Fibroblast of lung (primary cell): ENCODE measurements around the gene ATG101. TPM values are rescaled to one million over a fixed set of nuclear protein-coding genes. Genes with fewer than 3 reads are reported as not detected.

Experiments used
- DNase-seq, 2 donors: peaks; one replicate each; pipeline versions ENCODE4 v3.0.0 to v3.0.0-alpha.2; 2010; ENCODE audit warnings: low read depth in 2 of 2
- H2AFZ ChIP-seq: 2 replicates; pipeline ENCODE4 v1.5.1; 2012; ENCODE audit warnings: low read length, control low read depth, inconsistent platforms
- H3K27ac ChIP-seq: 2 replicates; pipeline ENCODE4 v1.5.1; 2011; ENCODE audit warnings: low read length, control low read depth; ENCODE audit not compliant: insufficient read depth
- H3K27me3 ChIP-seq: 2 replicates; pipeline ENCODE4 v1.5.1; 2011; ENCODE audit warnings: mild to moderate bottlenecking, low read length; ENCODE audit not compliant: control insufficient read depth, insufficient read depth
- H3K36me3 ChIP-seq: 2 replicates; pipeline ENCODE4 v1.5.1; 2011; ENCODE audit warnings: low read length; ENCODE audit not compliant: control insufficient read depth, insufficient read depth
- H3K4me1 ChIP-seq: 2 replicates; pipeline ENCODE4 v1.5.1; 2011; ENCODE audit warnings: low read length; ENCODE audit not compliant: control insufficient read depth, insufficient read depth; ENCODE audit errors: extremely low read depth
- H3K4me2 ChIP-seq: 2 replicates; pipeline ENCODE4 v1.5.1; 2011; ENCODE audit warnings: low read length, control low read depth; ENCODE audit not compliant: insufficient read depth; ENCODE audit errors: extremely low read depth
- H3K4me3 ChIP-seq, 4 experiments: fragments of 200-600 bp in 1 of 4; sonication (generic) in 1 of 4; replicated peaks in 1 of 4; 2 replicates each; pipeline ENCODE4 v1.5.1; 2011 to 2016; ENCODE audit warnings: low read length in 4 of 4, low read depth in 3 of 4, mild to moderate bottlenecking in 3 of 4, control low read depth in 2 of 4, inconsistent platforms in 1 of 4, mixed read lengths in 1 of 4; ENCODE audit not compliant: insufficient read depth in 1 of 4; ENCODE audit errors: control extremely low read depth in 1 of 4
- H3K79me2 ChIP-seq: 2 replicates; pipeline ENCODE4 v1.5.1; 2012; ENCODE audit warnings: mild to moderate bottlenecking, low read length, inconsistent platforms; ENCODE audit not compliant: control insufficient read depth, insufficient read depth
- H3K9ac ChIP-seq: 2 replicates; pipeline ENCODE4 v1.5.1; 2011; ENCODE audit warnings: mild to moderate bottlenecking, low read length, control low read depth; ENCODE audit not compliant: insufficient read depth
- H3K9me3 ChIP-seq: 2 replicates; pipeline ENCODE4 v1.5.1; 2012; ENCODE audit warnings: low read depth, low read length; ENCODE audit not compliant: control insufficient read depth, insufficient read depth
- H4K20me1 ChIP-seq: 2 replicates; pipeline ENCODE4 v1.5.1; 2011; ENCODE audit warnings: low read length; ENCODE audit not compliant: control insufficient read depth, insufficient read depth; ENCODE audit errors: extremely low read depth
- CTCF ChIP-seq, 2 donors: IDR thresholded peaks in 1 of 2; conservative IDR thresholded peaks in 1 of 2; 1 replicate in 1 of 2; 2 replicates in 1 of 2; pipeline ENCODE4 v1.5.1; 2011 to 2012; ENCODE audit warnings: low read length in 2 of 2, control low read depth in 1 of 2, inconsistent platforms in 1 of 2, low read depth in 1 of 2, mild to moderate bottlenecking in 1 of 2
- EZH2 ChIP-seq: IDR thresholded peaks from 2 replicates; pipeline ENCODE4 v1.5.1; 2012; ENCODE audit warnings: low read length, control low read depth, mild to moderate bottlenecking; ENCODE audit errors: missing control alignments
- polyA plus RNA-seq, 2 donors: library from polyadenylated mRNA; depleted of rRNA in 1 of 2; stranded (reverse) in 1 of 2; unstranded in 1 of 2; fragments of >200 nt; gene quantifications; 2 replicates each; pipeline ENCODE4 v1.2.1, GENCODE V29; 2011 to 2012; ENCODE audit warnings: missing spikeins in 1 of 2
- total RNA-seq: library from RNA; depleted of rRNA; stranded (reverse); fragments of >200 nt; gene quantifications from 2 replicates; pipeline ENCODE4 v1.2.1, GENCODE V29; 2014

ATG101 gene
- total and polyA plus RNA-seq, 2 donors (not counting 1 experiment from before 2014, with no cell fraction given) = 82.9 to 90.3 TPM

DNA sequence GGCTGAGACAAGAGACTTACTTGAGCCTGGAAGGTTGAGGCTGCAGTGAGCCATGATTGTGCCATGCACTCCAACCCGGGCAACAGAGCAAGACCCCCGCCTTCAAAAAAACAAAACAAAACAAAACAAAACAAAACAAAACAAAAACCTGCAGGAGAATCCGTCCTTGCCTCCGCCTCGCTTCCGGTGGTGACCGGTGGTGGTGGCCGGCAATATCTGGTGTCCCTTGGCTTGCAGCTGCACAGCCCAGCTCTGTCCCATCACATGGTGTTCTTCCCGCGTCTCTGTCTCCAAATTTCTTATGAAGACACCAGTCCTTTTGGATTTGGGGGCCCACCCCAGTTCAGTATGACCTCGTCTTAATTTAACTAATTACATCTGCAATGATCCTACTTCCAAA is 19.7 kb downstream of the ATG101 start:
- no peak overlapping the region for H3K4me3 ChIP-seq
- no peak overlapping the region for H2AFZ ChIP-seq
- no peak overlapping the region for H3K4me2 ChIP-seq
- peaks cover 11% of the 10 kb centered on the region for H3K27me3 ChIP-seq
- no peaks in the 10 kb centered on the region for H3K36me3 ChIP-seq
- TF ChIP-seq EZH2 = no peak
- TF ChIP-seq CTCF (conservative IDR thresholded peaks at IDR 0.05 in 1 of 2, IDR thresholded peaks at IDR 0.05 in 1 of 2; ENCODE audit: low read depth in 1 of 2, low read length in 2 of 2) = no peak
- DNase-seq = no peak
- H4K20me1 ChIP-seq = no peaks in the 10 kb centered on the region
- no peaks in the 10 kb centered on the region for H3K9me3 ChIP-seq
- H3K79me2 ChIP-seq = no peaks in the 10 kb centered on the region
- no peak overlapping the region for H3K27ac ChIP-seq
- H3K9ac ChIP-seq = no peak overlapping the region
- no peaks in the 10 kb centered on the region for H3K4me1 ChIP-seq

GRCh38 chr12:52090291-52090690 is 20.5 kb downstream of the ATG101 start:
- TF ChIP-seq EZH2 (no peak), CTCF (conservative IDR thresholded peaks at IDR 0.05 in 1 of 2, IDR thresholded peaks at IDR 0.05 in 1 of 2; ENCODE audit: low read depth in 1 of 2, low read length in 2 of 2) (no peak)
- peaks cover 11% of the 10 kb centered on the region for H3K27me3 ChIP-seq
- H3K79me2 ChIP-seq = no peaks in the 10 kb centered on the region
- H3K4me3 ChIP-seq = no peak overlapping the region
- no peak overlapping the region for H3K4me2 ChIP-seq
- H3K36me3 ChIP-seq = no peaks in the 10 kb centered on the region
- no peak overlapping the region for H2AFZ ChIP-seq
- H3K9me3 ChIP-seq = no peaks in the 10 kb centered on the region
- no peak overlapping the region for H3K9ac ChIP-seq
- DNase-seq = no peak
- no peaks in the 10 kb centered on the region for H3K4me1 ChIP-seq
- H4K20me1 ChIP-seq = no peaks in the 10 kb centered on the region
- H3K27ac ChIP-seq = no peak overlapping the region

DNA sequence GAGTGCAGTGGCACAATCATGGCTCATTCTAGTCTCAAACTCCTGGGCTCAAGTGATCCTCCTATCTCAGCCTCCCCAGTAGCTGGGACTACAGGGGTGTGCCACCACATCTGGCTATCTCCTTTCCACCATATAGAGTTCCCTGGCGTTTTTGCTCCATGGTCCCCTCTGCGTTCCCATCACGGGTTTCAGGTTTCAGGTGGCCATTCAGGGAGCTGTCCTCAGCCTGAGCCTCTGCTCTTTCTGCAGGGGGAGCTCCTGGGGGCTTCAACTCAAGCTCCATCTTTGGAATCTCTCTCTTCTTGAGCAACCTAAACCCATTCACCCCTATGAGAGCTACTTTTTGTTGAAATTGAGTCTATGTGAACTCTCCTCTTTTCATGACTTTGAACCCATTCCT is 21.3 kb downstream of the ATG101 start:
- Histone ChIP-seq H4K20me1 (no peaks in the 10 kb centered on the region), H3K9ac (no peak overlapping the region), H3K4me1 (no peaks in the 10 kb centered on the region), H3K79me2 (no peaks in the 10 kb centered on the region), H2AFZ (no peak overlapping the region), H3K27me3 (peaks cover 11% of the 10 kb centered on the region), H3K4me3 (no peak overlapping the region), H3K36me3 (no peaks in the 10 kb centered on the region), H3K9me3 (no peaks in the 10 kb centered on the region), H3K27ac (no peak overlapping the region), H3K4me2 (no peak overlapping the region)
- TF ChIP-seq CTCF (conservative IDR thresholded peaks at IDR 0.05 in 1 of 2, IDR thresholded peaks at IDR 0.05 in 1 of 2; ENCODE audit: low read depth in 1 of 2, low read length in 2 of 2) (no peak), EZH2 (no peak)
- DNase-seq = no peak
